Lung microvascular endothelial cell (primary cell): Measurements from ENCODE around the gene TBX15. TPM values are rescaled to one million over a fixed set of nuclear protein-coding genes. Genes with fewer than 3 reads are reported as not detected.

Source experiments
- DNase-seq, 2 donors: peaks; one replicate each; pipeline versions ENCODE4 v3.0.0 to v3.0.0-alpha.2; 2010; ENCODE audit warnings: low read depth in 2 of 2
- total RNA-seq: library from RNA; depleted of rRNA; stranded (reverse); fragments of >200 nt; gene quantifications from 2 replicates; pipeline ENCODE4 v1.2.1, GENCODE V29; 2014

TBX15 gene
- total RNA-seq, 1 donor from 2014 or later: under 0.01 TPM

- DNase-seq: no peak
Observed at GRCh38 chr1:118899340-118899739, 88.8 kb downstream of the TBX15 start.

GRCh38 chr1:118898712-118899111 is 89.4 kb downstream of the TBX15 start:
- DNase-seq: no peak

- DNase-seq: no peak
Observed at GRCh38 chr1:118896416-118896815, 91.7 kb downstream of the TBX15 start.

- no peak for DNase-seq
Observed at GRCh38 chr1:118894836-118895235, 93.3 kb downstream of the TBX15 start.

GRCh38 chr1:118890851-118891384 is 97.2 kb downstream of the TBX15 start:
- no peak for DNase-seq

- DNase-seq: no peak
Observed at GRCh38 chr1:118884946-118885345, 103.2 kb downstream of the TBX15 start.

- no peak for DNase-seq
Observed at GRCh38 chr1:118881751-118882150, 106.4 kb downstream of the TBX15 start.

GRCh38 chr1:118878661-118879060 is 109.5 kb downstream of the TBX15 start:
- DNase-seq: no peak

GRCh38 chr1:118877668-118878396 is 110.3 kb downstream of the TBX15 start:
- no peak for DNase-seq

GRCh38 chr1:118871582-118872171 is 116.5 kb downstream of the TBX15 start:
- DNase-seq: no peak

GRCh38 chr1:118868387-118868786 is 119.8 kb downstream of the TBX15 start:
- DNase-seq: no peak

GRCh38 chr1:118866330-118866729 is 121.8 kb downstream of the TBX15 start:
- DNase-seq: no peak

- DNase-seq: no peak
Observed at GRCh38 chr1:118863688-118864087, 124.5 kb downstream of the TBX15 start.

- no peak for DNase-seq
Observed at GRCh38 chr1:118862755-118863154, 125.4 kb downstream of the TBX15 start.

- no peak for DNase-seq
Observed at GRCh38 chr1:118861216-118861615, 126.9 kb downstream of the TBX15 start.

GRCh38 chr1:118859999-118860398 is 128.1 kb downstream of the TBX15 start:
- DNase-seq: no peak

GRCh38 chr1:118846443-118846842 is 141.7 kb downstream of the TBX15 start:
- DNase-seq: no peak

- no peak for DNase-seq
Observed at GRCh38 chr1:118842452-118843201, 145.5 kb downstream of the TBX15 start.

- DNase-seq: no peak
Observed at GRCh38 chr1:118841521-118841920, 146.6 kb downstream of the TBX15 start.
